IMR-90 (cell line): ENCODE measurements around the gene PMEPA1. TPM values are rescaled to one million over a fixed set of nuclear protein-coding genes. Genes with fewer than 3 reads are reported as not detected.

ENCODE experiments used
- ATAC-seq: fragments of 200-7000 bp; cut with Tn5 transposase; 2 replicates; pipeline ENCODE4 v1.9.1; 2020; ENCODE audit warnings: low read depth, mild to moderate bottlenecking, moderate library complexity
- BruUV-seq: library from RNA; stranded (reverse); fragments of 400-500 nt; replicated peaks from 2 replicates; lab custom pipeline; 2021; lab: Mats Ljungman, UMichigan
- CTCF ChIA-PET: fragments of 300-600 bp; formaldehyde crosslinking; extraction: SDS; loops from one replicate; lab custom pipeline; 2021; ENCODE audit warnings: antibody characterized with exemption; lab: Yijun Ruan, JAX
- POLR2A ChIA-PET: fragments of 300-600 bp; sonication (Branson Sonifier 250); formaldehyde crosslinking; loops from one replicate; lab custom pipeline; 2022; ENCODE audit warnings: antibody characterized with exemption; ENCODE audit not compliant: unreplicated experiment; lab: Charles Lee
- DNase-seq: peaks from one replicate; pipeline ENCODE4 v3.0.0; 2013
- H2AFZ ChIP-seq: replicated peaks from 2 replicates; pipeline ENCODE3; 2013; ENCODE audit warnings: low read length, mild to moderate bottlenecking; ENCODE audit not compliant: poor library complexity
- H2AK5ac ChIP-seq: 2 replicates; pipeline ENCODE4 v1.6.1; 2013; ENCODE audit warnings: low read depth, low read length, inconsistent platforms
- H2AK9ac ChIP-seq: replicated peaks from 2 replicates; pipeline ENCODE3; 2013; ENCODE audit warnings: mild to moderate bottlenecking, low read depth, low read length, moderate library complexity; ENCODE audit not compliant: poor library complexity
- H2BK120ac ChIP-seq: 2 replicates; pipeline ENCODE4 v1.6.1; 2013; ENCODE audit warnings: low read depth, low read length, inconsistent platforms
- H2BK15ac ChIP-seq: 3 replicates; pipeline ENCODE4 v1.6.1; 2013; ENCODE audit warnings: low read depth, low read length, inconsistent platforms
- H2BK20ac ChIP-seq: 2 replicates; pipeline ENCODE4 v1.6.1; 2013; ENCODE audit warnings: low read depth, mild to moderate bottlenecking, inconsistent platforms, low read length, moderate library complexity
- H2BK5ac ChIP-seq: 2 replicates; pipeline ENCODE4 v1.6.1; 2013; ENCODE audit warnings: mild to moderate bottlenecking, low read depth, low read length, inconsistent platforms; ENCODE audit not compliant: poor library complexity, severe bottlenecking
- H3K14ac ChIP-seq: replicated peaks from 2 replicates; pipeline ENCODE4 v1.6.1; 2013; ENCODE audit warnings: low read depth, low read length, inconsistent platforms
- H3K18ac ChIP-seq: 2 replicates; pipeline ENCODE4 v1.6.1; 2013; ENCODE audit warnings: low read depth, low read length, control low read depth
- H3K23ac ChIP-seq: 2 replicates; pipeline ENCODE4 v1.6.1; 2013; ENCODE audit warnings: low read depth, low read length, inconsistent platforms
- H3K27ac ChIP-seq: 2 replicates; pipeline ENCODE4 v1.5.1; 2013; ENCODE audit warnings: mild to moderate bottlenecking, control low read depth, low read length; ENCODE audit not compliant: insufficient read depth
- H3K27me3 ChIP-seq: 2 replicates; pipeline ENCODE4 v1.6.1; 2013; ENCODE audit warnings: low read length; ENCODE audit not compliant: control insufficient read depth, insufficient read depth
- H3K36me3 ChIP-seq: 2 replicates; pipeline ENCODE4 v1.6.1; 2013; ENCODE audit warnings: low read length, mixed read lengths; ENCODE audit not compliant: control insufficient read depth, insufficient read depth
- H3K4ac ChIP-seq: 2 replicates; pipeline ENCODE4 v1.6.1; 2013; ENCODE audit warnings: low read depth, low read length, inconsistent platforms
- H3K4me1 ChIP-seq: 2 replicates; pipeline ENCODE4 v1.6.1; 2013; ENCODE audit warnings: low read length, mixed read lengths; ENCODE audit not compliant: control insufficient read depth, insufficient read depth
- H3K4me2 ChIP-seq: 2 replicates; pipeline ENCODE4 v1.6.1; 2013; ENCODE audit warnings: low read depth, mild to moderate bottlenecking, control low read depth, low read length, moderate library complexity
- H3K4me3 ChIP-seq: 2 replicates; pipeline ENCODE4 v1.5.1; 2013; ENCODE audit warnings: low read depth, mild to moderate bottlenecking, control low read depth, low read length, moderate library complexity; ENCODE audit not compliant: insufficient read depth
- H3K56ac ChIP-seq: 2 replicates; pipeline ENCODE4 v1.6.1; 2013; ENCODE audit warnings: low read length, inconsistent platforms; ENCODE audit not compliant: insufficient read depth; ENCODE audit errors: extremely low read depth
- H3K79me1 ChIP-seq, 2 experiments: 2 replicates each; pipeline ENCODE4 v1.6.1; 2013; ENCODE audit warnings: low read length in 2 of 2, inconsistent platforms in 1 of 2, low read depth in 1 of 2
- H3K9ac ChIP-seq: 2 replicates; pipeline ENCODE4 v1.6.1; 2013; ENCODE audit warnings: low read depth, low read length, control low read depth
- H3K9me1 ChIP-seq: 2 replicates; pipeline ENCODE4 v1.6.1; 2013; ENCODE audit warnings: low read length, inconsistent platforms; ENCODE audit not compliant: insufficient read depth
- H3K9me3 ChIP-seq: 2 replicates; pipeline ENCODE4 v1.6.1; 2013; ENCODE audit warnings: low read length; ENCODE audit not compliant: control insufficient read depth, insufficient read depth
- H4K20me1 ChIP-seq: 2 replicates; pipeline ENCODE4 v1.6.1; 2013; ENCODE audit warnings: low read length, inconsistent platforms; ENCODE audit not compliant: insufficient read depth
- H4K5ac ChIP-seq: 2 replicates; pipeline ENCODE4 v1.6.1; 2013; ENCODE audit warnings: mild to moderate bottlenecking, low read depth, low read length, control low read depth
- H4K8ac ChIP-seq, 2 experiments: 2 replicates each; pipeline ENCODE4 v1.6.1; 2013; ENCODE audit warnings: low read depth in 2 of 2, low read length in 2 of 2, control low read depth in 1 of 2, inconsistent platforms in 1 of 2
- H4K91ac ChIP-seq: 2 replicates; pipeline ENCODE4 v1.6.1; 2013; ENCODE audit warnings: low read depth, low read length, inconsistent platforms; ENCODE audit not compliant: insufficient read depth
- BHLHE40 ChIP-seq: fragments of 150-350 bp; IDR thresholded peaks from 2 replicates; pipeline ENCODE4 v1.6.1; 2016; ENCODE audit warnings: mild to moderate bottlenecking, low read depth, low read length
- CEBPB ChIP-seq: IDR thresholded peaks from 2 replicates; pipeline ENCODE4 v1.6.1; 2012; ENCODE audit warnings: low read depth, low read length, improper control_type of control experiment
- FOS ChIP-seq: fragments of 150-350 bp; IDR thresholded peaks from 2 replicates; pipeline ENCODE4 v1.6.1; 2016; ENCODE audit warnings: low read depth, low read length
- MAFK ChIP-seq: IDR thresholded peaks from 2 replicates; pipeline ENCODE4 v1.6.1; 2012; ENCODE audit warnings: low read depth, low read length, improper control_type of control experiment
- MAZ ChIP-seq: IDR thresholded peaks from 2 replicates; pipeline ENCODE4 v1.6.1; 2012; ENCODE audit warnings: low read depth, mild to moderate bottlenecking, low read length, improper control_type of control experiment, moderate library complexity, borderline replicate concordance
- MXI1 ChIP-seq: IDR thresholded peaks from 2 replicates; pipeline ENCODE4 v1.6.1; 2012; ENCODE audit warnings: low read depth, mild to moderate bottlenecking, low read length, moderate library complexity, borderline replicate concordance
- NFE2L2 ChIP-seq: fragments of 150-350 bp; IDR thresholded peaks from 2 replicates; pipeline ENCODE4 v1.6.1; 2016; ENCODE audit warnings: low read depth, mild to moderate bottlenecking, low read length
- POLR2A ChIP-seq: IDR thresholded peaks from 2 replicates; pipeline ENCODE4 v1.6.1; 2012; ENCODE audit warnings: mild to moderate bottlenecking, low read depth, low read length
- RAD21 ChIP-seq: IDR thresholded peaks from 2 replicates; pipeline ENCODE4 v1.6.1; 2012; ENCODE audit warnings: low read length, improper control_type of control experiment
- RCOR1 ChIP-seq: IDR thresholded peaks from 2 replicates; pipeline ENCODE4 v1.6.1; 2012; ENCODE audit warnings: mild to moderate bottlenecking, low read length, improper control_type of control experiment; ENCODE audit not compliant: insufficient replicate concordance
- RFX5 ChIP-seq: IDR thresholded peaks from 2 replicates; pipeline ENCODE4 v1.8.0; 2012; ENCODE audit warnings: low read depth, mild to moderate bottlenecking, low read length, moderate library complexity
- SMC3 ChIP-seq: fragments of 150-350 bp; IDR thresholded peaks from 2 replicates; pipeline ENCODE4 v1.6.1; 2016; ENCODE audit warnings: low read depth, mild to moderate bottlenecking, antibody characterized with exemption, low read length, moderate library complexity
- WGBS, 2 experiments: methylation state at CpG; one replicate each; pipeline versions ENCODE4 v1.1.5 to v1.1.7; 2013; ENCODE audit warnings: missing lambda C conversion rate in 2 of 2; ENCODE audit not compliant: insufficient read length in 1 of 2; ENCODE audit errors: extremely low coverage in 2 of 2; 5-methylcytosine and 5-hydroxymethylcytosine counted together
- dilution Hi-C: fragments of 300-500 bp; cut with HindIII; formaldehyde crosslinking; loops from one replicate; pipeline ENCODE4 v1.14.3; 2018; ENCODE audit warnings: low sequenced_read_pairs; ENCODE audit not compliant: unreplicated experiment
- in situ Hi-C: fragments of 300-500 bp; cut with MboI; formaldehyde crosslinking; loops from 3 replicates; pipeline ENCODE4 v1.14.3; 2019; ENCODE audit warnings: low sequenced_read_pairs, inconsistent platforms, mixed read lengths
- intact Hi-C: fragments of 100-400 bp; cut with micrococcal nuclease; formaldehyde crosslinking; loops from 2 replicates; pipeline ENCODE4 v1.10.0; 2022
- polyA plus RNA-seq, 3 experiments: library from polyadenylated mRNA; depleted of rRNA; stranded (reverse); fragments of >200 nt; gene quantifications; 2 replicates each; pipeline ENCODE4 v1.2.3, GENCODE V29; 2012; ENCODE audit warnings: low replicate concordance in 1 of 3
- total RNA-seq: library from RNA; depleted of rRNA; stranded (reverse); fragments of >200 nt; gene quantifications from 2 replicates; pipeline ENCODE4 v1.2.3, GENCODE V29; 2012
- TF ChIP-seq, protein P1 (sequence below): fragments of 150-350 bp; IDR thresholded peaks from 2 replicates; pipeline ENCODE4 v1.6.1; 2016; ENCODE audit warnings: low read depth, mild to moderate bottlenecking, low read length, moderate library complexity, borderline replicate concordance
- TF ChIP-seq, protein P2 (sequence below): conservative IDR thresholded peaks from 2 replicates; pipeline ENCODE4 v1.5.1; 2012; ENCODE audit warnings: mild to moderate bottlenecking, low read depth, low read length, improper control_type of control experiment
- TF ChIP-seq, protein P3 (sequence below): fragments of 150-350 bp; IDR thresholded peaks from 2 replicates; pipeline ENCODE4 v1.6.1; 2017; ENCODE audit warnings: mild to moderate bottlenecking, antibody characterized with exemption, low read length, low read depth

Gene PMEPA1
- total and polyA plus RNA-seq, 2 of the 4 experiments (the other 2 are of a cell fraction) = 2.0 to 6.9 TPM

DNA sequence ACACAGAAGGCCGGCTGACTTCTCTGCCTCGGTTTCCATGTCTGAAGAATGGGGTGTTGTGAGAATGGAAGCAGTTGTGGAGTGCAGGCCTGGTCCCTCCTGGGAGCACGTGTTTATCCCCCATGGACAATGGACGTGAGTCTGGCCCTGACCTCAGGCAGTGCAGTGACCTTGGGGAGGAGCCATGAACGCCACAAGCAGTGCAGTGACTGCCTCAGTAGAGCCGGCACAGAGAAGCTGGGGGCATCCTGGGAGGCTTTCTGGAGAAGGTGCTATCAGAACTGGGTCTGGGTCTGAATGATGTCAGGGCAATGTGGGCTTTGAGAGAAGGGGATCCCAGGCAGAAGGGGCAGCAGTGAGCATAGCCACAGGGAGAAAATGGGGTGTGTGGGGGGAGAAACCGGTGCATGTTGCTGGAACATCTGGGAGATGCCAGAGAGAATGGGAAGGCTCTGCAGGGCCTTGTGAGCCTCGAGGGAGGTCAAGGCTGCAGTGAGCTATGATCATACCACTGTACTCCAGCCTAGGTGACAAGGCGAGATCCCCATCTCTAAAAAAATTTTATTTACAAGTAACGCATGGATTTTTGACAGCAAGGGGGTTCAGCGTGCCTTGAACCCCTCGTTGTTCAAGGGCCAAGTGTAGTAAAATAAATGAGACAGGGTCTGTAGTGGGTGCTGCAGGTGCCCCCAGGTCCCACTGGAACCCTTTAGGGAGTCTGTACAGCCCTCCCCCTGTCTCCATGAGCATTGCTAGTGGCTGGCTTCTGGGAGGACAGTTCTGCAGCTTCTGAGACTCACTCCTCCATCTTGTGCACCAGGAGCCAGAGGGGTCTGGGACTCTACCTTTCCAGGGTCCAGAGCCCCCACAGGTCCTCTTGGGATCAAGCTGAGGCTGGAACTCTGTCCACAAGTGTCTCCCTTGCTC, 62.5 kb downstream of the PMEPA1 start:
- DNase-seq = no peak
- ATAC-seq = no peak
- CTCF ChIA-PET = no interaction called here
- TF ChIP-seq SMC3 = no peak
- no peak for TF ChIP-seq NFE2L2
- TF ChIP-seq MAZ = no peak
- TF ChIP-seq BHLHE40 = no peak
- TF ChIP-seq RCOR1 = no peak
- TF ChIP-seq MXI1 = no peak
- TF ChIP-seq POLR2A = no peak
- no peak for TF ChIP-seq RFX5
- TF ChIP-seq, protein P1, sequence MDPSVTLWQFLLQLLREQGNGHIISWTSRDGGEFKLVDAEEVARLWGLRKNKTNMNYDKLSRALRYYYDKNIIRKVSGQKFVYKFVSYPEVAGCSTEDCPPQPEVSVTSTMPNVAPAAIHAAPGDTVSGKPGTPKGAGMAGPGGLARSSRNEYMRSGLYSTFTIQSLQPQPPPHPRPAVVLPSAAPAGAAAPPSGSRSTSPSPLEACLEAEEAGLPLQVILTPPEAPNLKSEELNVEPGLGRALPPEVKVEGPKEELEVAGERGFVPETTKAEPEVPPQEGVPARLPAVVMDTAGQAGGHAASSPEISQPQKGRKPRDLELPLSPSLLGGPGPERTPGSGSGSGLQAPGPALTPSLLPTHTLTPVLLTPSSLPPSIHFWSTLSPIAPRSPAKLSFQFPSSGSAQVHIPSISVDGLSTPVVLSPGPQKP = no peak
- no peak for TF ChIP-seq MAFK
- TF ChIP-seq, protein P2, sequence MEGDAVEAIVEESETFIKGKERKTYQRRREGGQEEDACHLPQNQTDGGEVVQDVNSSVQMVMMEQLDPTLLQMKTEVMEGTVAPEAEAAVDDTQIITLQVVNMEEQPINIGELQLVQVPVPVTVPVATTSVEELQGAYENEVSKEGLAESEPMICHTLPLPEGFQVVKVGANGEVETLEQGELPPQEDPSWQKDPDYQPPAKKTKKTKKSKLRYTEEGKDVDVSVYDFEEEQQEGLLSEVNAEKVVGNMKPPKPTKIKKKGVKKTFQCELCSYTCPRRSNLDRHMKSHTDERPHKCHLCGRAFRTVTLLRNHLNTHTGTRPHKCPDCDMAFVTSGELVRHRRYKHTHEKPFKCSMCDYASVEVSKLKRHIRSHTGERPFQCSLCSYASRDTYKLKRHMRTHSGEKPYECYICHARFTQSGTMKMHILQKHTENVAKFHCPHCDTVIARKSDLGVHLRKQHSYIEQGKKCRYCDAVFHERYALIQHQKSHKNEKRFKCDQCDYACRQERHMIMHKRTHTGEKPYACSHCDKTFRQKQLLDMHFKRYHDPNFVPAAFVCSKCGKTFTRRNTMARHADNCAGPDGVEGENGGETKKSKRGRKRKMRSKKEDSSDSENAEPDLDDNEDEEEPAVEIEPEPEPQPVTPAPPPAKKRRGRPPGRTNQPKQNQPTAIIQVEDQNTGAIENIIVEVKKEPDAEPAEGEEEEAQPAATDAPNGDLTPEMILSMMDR = no peak
- TF ChIP-seq RAD21 = no peak
- TF ChIP-seq, protein P3, sequence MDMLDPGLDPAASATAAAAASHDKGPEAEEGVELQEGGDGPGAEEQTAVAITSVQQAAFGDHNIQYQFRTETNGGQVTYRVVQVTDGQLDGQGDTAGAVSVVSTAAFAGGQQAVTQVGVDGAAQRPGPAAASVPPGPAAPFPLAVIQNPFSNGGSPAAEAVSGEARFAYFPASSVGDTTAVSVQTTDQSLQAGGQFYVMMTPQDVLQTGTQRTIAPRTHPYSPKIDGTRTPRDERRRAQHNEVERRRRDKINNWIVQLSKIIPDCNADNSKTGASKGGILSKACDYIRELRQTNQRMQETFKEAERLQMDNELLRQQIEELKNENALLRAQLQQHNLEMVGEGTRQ = no peak
- TF ChIP-seq CEBPB = no peak
- TF ChIP-seq FOS = no peak

More for the DNA sequence above, 62.5 kb downstream of the PMEPA1 start:
- no peak overlapping the region for H3K23ac ChIP-seq
- no peak overlapping the region for H3K4me3 ChIP-seq
- no CpG with 5 or more reads among the region's 12 CpGs for WGBS, 2 experiments
- H3K4ac ChIP-seq = no peak overlapping the region
- POLR2A ChIA-PET = no interaction called here
- in situ Hi-C loops = no loop called here
- no peak overlapping the region for H2AFZ ChIP-seq
- peaks cover 2% of the 10 kb centered on the region for H3K27me3 ChIP-seq
- dilution Hi-C loops = no loop called here
- H3K9ac ChIP-seq = no peak overlapping the region
- H3K4me2 ChIP-seq = no peak overlapping the region
- no peak overlapping the region for H2BK20ac ChIP-seq
- H3K9me3 ChIP-seq = peaks cover 3% of the 10 kb centered on the region; the same call in 1 of the 2 replicates
- H3K9me1 ChIP-seq = no peaks in the 10 kb centered on the region
- BruUV-seq = no TSS peak
- no peaks in the 10 kb centered on the region for H3K4me1 ChIP-seq
- H3K27ac ChIP-seq = no peak overlapping the region
- no peak overlapping the region for H4K8ac ChIP-seq
- H4K91ac ChIP-seq = no peak overlapping the region
- H2AK5ac ChIP-seq = no peak overlapping the region
- no peak overlapping the region for H2BK15ac ChIP-seq
- no peak overlapping the region for H3K56ac ChIP-seq
- H2BK5ac ChIP-seq = no peak overlapping the region
- H2AK9ac ChIP-seq = no peak overlapping the region
- no peaks in the 10 kb centered on the region for H4K20me1 ChIP-seq
- no peak overlapping the region for H4K5ac ChIP-seq
- no peak overlapping the region for H3K18ac ChIP-seq
- H3K79me1 ChIP-seq = no peaks in the 10 kb centered on the region
- no peak overlapping the region for H3K14ac ChIP-seq
- peaks cover 10% of the 10 kb centered on the region; the same call in 1 of the 2 replicates for H3K36me3 ChIP-seq
- no peak overlapping the region for H2BK120ac ChIP-seq
- intact Hi-C loops = no loop called here
